NCI-H146 treated with DMSO at 0.1 percent for 48 hours (cell line): Measurements from ENCODE around the gene REPS1.
A peak's percentile ranks its signal among the peaks of the same experiment; 100 is the strongest.
"Not testable (repeated sequence)": the region's sequence is repeated elsewhere in the genome, so short reads cannot be mapped to it uniquely, and the experiment has no call there.

Experiments
- DNase-seq: peaks from one replicate; lab custom pipeline; 2025; ENCODE audit not compliant: unreplicated experiment; lab: John Stamatoyannopoulos, UW

Gene REPS1

DNA sequence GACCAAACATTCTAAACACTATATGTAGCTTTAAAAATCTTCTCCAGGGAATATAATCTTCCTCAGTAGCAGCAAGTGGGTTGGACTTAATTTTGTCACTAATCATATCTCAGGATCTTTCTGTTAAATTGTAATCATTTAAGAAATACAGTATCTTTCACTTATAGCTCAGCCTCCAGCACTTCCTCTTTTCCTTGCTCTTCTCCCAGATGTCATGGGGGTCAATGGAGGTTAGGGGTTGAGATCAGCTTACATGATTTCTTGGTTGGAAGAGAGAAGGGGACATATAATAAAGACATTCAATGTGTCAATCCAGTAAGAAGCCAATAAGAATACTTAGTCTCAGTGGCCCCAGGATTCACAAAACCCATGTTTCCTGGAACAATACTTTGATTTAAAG is 15.7 kb upstream of the REPS1 start:
- DNase-seq: no peak

DNA sequence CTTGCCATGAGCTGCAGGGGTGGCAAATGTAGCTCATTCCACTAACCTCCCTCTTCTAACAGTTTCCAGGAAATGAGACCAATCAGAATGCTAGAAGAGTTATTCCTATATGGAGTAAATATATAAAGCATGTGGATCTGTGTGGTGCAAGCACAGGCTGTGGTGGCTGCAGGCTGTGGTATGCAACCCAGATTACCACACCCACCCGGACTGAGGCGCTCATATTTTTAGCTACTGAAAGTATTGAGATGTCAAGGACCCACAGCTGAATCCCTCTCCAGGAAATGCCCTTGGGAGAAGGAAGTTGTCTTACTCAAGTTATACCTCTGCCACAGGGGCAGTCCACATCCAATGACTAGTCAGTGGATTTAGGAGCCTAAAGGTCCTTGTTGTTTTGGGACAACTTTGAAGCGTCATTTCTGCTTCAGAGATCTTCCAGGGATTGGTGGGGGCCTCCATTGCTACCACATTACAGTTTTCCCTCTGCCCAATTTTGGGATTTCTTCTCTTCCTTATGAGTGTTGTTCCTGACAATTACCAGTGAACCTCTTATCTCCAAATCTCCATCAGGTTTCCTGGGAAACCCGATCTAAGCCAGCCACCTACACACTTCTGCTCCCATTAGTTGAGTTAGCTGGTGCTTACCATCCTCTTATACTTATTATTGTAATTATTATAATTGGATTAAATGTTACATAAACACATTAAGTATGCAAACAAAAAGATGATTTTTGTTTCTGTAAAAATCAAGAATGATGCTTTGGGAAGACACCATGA is 12.1 kb upstream of the REPS1 start:
- no peak for DNase-seq

DNA sequence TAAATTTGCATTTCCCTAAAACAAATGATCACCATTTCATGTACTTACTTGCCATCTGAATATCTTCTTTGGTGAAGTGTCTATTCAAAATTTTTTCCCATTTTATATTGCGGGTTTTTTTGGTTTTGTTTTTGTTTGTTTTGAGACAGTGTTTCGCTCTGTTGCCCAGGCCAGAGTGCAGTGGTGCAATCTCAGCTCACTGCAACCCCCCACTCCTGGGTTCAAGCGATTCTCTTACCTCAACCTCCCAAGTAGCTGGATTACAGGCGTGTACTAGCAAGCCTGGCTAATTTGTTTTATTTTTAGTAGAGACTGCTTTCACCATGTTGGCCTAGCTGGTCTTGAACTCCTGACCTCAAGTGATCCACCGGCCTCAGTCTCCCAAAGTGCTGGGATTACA is 9.1 kb upstream of the REPS1 start:
- DNase-seq: no peak

GRCh38 chr6:138996524-138996923 is 8.5 kb upstream of the REPS1 start:
- DNase-seq: no peak

DNA sequence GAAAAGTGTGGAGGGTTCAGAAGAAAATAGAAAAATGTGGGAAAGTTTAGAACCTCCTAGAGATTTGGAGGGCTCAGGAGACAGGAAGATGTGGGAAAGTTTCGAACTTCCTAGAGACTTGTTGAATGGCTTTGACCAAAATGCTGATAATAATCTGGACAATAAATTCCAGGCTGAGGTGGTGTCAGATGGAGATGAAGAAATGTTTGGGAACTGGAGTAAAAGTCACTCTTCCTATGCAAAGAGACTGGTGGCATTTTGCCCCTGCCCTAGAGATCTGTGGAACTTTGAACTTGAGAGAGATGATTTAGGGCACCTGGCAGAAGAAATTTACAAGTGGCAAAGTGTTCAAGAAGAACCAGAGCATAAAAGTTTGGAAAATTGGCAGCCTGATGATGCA is 5.4 kb upstream of the REPS1 start:
- DNase-seq: not testable (repeated sequence)

DNA sequence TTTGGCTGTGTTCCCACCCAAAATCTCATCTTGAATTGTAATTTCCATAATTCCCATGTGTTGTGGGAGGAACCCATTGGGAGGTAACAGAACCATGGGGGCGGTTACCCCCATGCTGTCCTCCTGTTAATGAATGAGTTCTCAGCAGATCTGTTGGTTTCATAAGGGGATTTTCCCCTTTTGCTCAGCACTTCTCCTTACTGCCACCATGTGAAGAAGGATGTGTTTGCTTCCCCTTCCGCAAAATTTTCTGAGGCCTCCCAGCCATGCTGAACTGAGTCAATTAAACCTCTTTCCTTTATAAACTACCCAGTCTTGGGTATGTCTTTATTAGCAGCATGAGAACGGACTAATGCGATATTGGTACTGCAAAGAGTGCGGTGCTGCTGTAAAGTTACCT is 4.9 kb upstream of the REPS1 start:
- not testable (repeated sequence) for DNase-seq

- no peak for DNase-seq
These were observed 3.2 kb upstream of the REPS1 start for GRCh38 chr6:138991206-138991605.

GRCh38 chr6:138989098-138989983 is 1.3 kb upstream of the REPS1 start:
- peak; percentile 98 for DNase-seq

- peak; percentile 90 for DNase-seq
These were observed 399 bp upstream of the REPS1 start for GRCh38 chr6:138988469-138988834.

GRCh38 chr6:138987080-138987642 is 892 bp downstream of the REPS1 start:
- DNase-seq: no peak

DNA sequence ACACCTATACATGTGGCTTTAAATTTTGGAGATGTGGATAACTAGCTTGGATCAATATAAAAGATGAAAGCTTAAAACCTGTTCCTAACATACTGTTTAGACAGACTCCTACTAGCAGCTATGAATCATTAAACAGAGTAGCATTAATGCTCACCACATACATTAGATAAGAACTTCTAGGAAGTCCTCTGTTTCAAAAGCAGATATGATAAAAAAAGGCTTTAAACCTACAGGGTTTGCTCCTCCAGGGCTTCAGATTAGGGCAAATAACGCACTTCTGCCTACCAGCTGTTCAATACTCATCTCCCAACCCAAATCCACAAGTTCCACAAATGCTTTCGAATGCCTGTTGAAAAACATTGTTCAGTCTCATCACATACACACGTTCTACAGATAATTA is 1.5 kb downstream of the REPS1 start:
- no peak for DNase-seq

DNA sequence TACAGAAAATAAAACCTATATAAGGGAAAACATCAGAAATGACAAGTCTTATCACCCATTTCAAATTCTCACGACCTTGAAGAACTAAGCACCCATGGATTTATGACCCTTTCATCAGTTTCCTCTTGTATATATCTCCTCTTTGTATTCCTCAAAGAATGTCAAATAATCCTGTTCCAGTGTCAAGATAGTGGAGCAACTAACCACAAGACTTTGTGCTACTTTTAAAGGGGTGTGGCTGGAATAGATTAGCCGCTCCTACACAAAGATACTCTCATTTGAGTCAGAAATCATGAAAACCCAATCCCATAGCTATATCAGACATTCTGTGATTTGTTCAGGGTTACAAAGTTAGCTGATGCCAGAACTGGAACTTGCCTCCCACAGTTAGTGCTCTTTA is 6.6 kb downstream of the REPS1 start:
- DNase-seq: no peak

DNA sequence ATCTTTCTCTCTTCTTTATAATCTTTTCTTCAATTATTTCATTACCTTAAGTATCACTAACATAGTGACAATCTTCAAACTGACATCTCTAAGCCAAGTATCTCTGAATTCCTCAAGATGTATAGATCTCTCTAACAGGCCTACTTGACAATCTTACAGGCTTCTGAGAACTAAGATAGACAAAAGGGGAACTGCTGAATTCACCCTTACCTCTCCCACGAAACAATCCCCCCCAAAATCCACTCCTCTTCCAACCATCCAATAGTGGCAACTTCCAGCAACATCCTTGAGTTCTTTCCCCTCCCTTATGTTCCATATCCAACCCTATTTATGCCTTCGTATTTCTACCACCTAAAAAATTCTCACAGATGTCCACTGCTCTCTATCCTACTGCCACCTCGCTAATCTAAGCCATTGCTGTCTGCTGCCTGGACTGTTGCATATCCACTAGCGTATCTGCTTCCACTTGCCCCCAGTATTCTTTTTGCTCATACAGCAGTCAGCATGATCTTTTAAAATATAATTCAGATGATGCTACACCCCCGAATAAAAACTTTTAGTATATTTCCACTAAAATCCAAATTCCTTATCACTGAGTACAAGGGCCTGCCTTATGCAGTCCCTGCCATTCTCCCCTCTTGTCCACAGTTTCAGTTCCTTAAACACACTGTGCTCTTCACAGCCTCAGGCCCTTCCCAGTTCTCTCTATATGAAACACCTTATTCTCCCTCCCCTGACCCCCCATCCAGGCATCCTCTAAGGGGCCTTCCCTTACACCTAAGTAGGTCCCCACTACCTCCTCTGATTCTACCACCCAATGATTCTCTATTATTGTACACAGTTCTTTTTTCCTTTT is 8.0 kb downstream of the REPS1 start:
- DNase-seq: no peak

- no peak for DNase-seq
These were observed 8.7 kb downstream of the REPS1 start for GRCh38 chr6:138979365-138979764.

DNA sequence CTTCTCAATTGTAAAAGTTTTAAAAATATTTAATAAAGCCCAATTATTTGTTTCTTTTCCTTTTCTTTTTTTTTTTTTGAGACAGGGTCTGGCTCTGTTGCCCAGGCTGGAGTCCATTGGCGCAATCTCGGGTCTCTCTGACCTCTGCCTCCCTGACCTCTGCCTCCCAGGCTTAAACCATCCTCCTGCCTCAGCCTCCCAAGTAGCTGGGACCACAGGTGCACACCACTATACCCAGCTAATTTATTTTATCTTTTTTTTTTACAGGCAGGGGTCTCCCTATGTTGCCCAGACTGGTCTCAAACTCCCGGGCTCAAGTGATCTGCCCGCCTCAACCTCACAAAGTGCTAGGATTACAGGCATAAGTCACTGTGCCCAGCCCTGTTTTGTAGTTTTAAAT is 9.8 kb downstream of the REPS1 start:
- DNase-seq: no peak

- DNase-seq: no peak
These were observed 10.3 kb downstream of the REPS1 start for GRCh38 chr6:138977646-138978167.

DNA sequence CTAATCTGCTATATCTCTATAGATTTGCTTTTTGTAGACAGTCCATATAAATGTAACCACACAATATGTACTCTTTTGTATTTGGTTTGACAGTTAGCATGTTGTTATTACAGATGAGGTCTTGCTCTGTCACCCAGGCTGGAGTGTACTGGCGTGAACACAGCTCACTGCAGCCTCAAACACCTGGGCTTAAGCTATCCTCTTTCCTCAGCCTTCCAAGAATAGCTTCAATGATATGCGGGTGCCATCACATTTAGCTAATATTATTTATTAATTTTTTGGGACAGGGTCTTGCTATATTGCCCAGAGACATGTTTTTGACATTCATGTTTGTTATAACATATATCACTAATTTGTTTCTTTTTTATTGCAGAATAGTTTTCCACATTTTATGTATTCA is 10.8 kb downstream of the REPS1 start:
- DNase-seq: no peak

GRCh38 chr6:138975815-138976214 is 12.2 kb downstream of the REPS1 start:
- no peak for DNase-seq

GRCh38 chr6:138973466-138974153 is 14.4 kb downstream of the REPS1 start:
- DNase-seq: peak; percentile 70

GRCh38 chr6:138972226-138972665 is 15.8 kb downstream of the REPS1 start:
- no peak for DNase-seq
